GM13977 (cell line): ENCODE results near the gene CCDC33.

Experiments
- DNase-seq: peaks from one replicate; pipeline ENCODE4 v3.0.0; 2012; ENCODE audit warnings: low spot score
- in situ Hi-C: fragments of 300-500 bp; cut with MboI; formaldehyde crosslinking; loops from one replicate; pipeline ENCODE4 v1.12.0; 2022; ENCODE audit warnings: low sequenced_read_pairs, low pct_unique_long_range_greater_than_20kb, mixed read lengths, inconsistent platforms; ENCODE audit not compliant: unreplicated experiment
- TF ChIP-seq, protein P1 (sequence below): IDR thresholded peaks from 2 replicates; pipeline ENCODE4 v1.5.1; 2012; ENCODE audit warnings: mild to moderate bottlenecking, control low read depth; ENCODE audit not compliant: insufficient read depth; ENCODE audit errors: extremely low read depth, missing control alignments

Gene CCDC33

DNA sequence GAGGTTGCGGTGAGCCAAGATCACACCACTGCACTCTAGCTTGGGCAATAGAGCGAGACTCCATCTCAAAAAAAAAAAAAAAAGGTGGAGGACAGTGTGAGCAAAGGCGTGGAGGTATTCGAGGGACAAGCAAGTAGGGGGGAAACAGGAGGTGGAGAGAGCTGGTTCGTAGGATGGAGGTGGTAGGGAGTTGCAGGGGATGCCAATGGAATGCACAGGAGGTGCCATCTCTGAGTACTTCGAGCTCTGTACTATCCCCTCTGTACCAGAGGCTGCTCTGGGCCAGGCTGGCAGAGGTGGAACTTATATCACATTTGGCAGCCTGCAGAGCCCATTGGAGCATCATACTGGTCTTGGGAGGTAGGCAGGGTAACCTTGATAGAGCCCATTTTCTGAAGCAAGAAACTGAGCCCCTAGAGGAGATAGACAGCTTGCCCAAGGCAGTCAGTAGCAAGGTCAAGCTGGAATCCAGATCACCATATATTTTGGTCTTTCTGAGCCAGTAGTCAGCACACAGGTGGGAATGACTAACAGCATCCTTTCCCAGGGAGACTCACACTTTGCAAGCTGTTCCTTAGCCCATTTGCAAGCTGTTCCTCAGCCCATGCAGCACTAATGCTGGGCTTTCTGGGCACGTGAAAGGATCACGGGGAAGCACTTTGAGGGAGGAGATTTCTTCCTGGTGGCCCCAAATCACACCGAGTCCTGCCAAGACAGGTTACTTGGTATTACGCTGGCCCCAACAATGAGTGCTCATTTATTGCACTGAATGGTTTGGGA lies 9.2 kb upstream of the CCDC33 start:
- no peak for DNase-seq
- in situ Hi-C loops, result no loop called here
- TF ChIP-seq, protein P1, sequence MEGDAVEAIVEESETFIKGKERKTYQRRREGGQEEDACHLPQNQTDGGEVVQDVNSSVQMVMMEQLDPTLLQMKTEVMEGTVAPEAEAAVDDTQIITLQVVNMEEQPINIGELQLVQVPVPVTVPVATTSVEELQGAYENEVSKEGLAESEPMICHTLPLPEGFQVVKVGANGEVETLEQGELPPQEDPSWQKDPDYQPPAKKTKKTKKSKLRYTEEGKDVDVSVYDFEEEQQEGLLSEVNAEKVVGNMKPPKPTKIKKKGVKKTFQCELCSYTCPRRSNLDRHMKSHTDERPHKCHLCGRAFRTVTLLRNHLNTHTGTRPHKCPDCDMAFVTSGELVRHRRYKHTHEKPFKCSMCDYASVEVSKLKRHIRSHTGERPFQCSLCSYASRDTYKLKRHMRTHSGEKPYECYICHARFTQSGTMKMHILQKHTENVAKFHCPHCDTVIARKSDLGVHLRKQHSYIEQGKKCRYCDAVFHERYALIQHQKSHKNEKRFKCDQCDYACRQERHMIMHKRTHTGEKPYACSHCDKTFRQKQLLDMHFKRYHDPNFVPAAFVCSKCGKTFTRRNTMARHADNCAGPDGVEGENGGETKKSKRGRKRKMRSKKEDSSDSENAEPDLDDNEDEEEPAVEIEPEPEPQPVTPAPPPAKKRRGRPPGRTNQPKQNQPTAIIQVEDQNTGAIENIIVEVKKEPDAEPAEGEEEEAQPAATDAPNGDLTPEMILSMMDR, result no peak

DNA sequence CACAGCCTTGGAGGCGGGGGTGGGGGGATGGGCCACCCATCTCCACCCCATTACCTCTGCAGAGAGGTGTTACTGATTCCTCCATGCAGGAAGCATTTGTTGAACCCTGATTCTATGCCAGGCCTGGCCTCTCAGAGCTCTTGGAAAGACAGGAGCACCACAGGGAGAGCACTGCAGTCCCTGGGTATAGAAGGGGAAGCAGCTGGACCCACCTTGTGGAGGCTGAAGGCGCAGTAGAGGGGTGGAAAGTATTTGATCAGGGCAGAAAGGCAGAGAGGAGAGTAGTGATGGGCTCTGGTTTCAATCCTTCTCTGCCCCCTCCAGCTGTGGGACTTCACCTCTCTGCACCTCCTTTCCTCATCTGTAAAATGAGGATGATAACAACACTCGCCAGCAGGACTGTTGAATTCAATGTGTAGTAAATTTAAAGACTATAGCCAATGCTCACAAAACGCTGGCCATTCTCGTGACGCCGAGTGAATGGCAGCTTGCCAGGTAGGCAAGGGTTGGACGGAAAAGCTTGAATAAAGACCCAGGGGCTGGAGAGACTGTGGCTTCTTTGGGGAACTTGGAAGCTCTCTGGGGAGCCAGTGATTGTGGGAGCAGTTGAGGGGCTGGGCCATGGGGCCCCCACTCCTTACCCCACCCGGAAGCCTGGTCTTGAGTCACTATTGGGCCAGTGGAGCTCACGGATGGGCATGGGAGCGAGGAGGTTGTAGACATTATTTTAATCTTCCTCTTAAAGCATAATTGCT lies 8.0 kb upstream of the CCDC33 start:
- DNase-seq, result no peak
- in situ Hi-C loops, result no loop called here
- TF ChIP-seq, protein P1, result no peak

DNA sequence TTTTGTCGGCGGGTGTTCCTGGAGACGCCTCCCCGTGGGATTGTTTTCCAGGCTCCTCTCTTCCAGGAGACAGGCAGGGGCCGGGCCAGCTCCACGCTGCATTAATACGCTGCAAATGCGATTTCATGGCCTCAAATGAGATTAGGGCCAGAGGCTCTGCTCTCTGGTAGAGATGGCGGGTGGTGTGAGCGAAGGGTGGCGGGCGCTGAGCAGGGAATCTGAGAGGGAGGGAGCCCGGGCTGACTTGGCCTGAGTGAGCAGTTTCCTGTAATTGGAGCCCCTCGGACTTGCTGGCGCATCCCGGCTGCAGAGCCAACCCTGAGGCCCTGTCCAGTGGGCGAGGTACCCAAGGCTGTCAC lies 7.4 kb upstream of the CCDC33 start:
- in situ Hi-C loops, result no loop called here
- no peak for DNase-seq
- TF ChIP-seq, protein P1, result no peak

DNA sequence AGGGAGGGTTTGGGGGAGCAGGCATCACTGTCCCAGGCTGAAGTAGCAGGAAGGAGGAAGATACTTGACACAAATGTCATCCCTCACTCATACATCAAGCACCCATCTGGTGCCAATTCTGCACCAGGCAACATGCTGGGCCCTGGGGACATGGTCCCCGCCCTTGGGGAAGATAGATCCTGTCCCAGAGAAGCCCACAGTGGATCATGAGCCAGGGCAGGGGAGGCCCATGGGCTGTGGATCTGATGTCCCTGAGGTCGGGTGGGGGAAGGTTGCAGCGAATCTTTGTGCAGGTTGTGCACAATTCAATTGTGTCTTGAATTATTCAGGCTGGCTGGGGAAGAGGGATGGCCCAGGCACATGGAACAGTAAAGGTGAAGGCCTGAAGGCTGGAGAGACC lies 6.4 kb upstream of the CCDC33 start:
- TF ChIP-seq, protein P1, result no peak
- no peak for DNase-seq
- in situ Hi-C loops, result no loop called here

DNA sequence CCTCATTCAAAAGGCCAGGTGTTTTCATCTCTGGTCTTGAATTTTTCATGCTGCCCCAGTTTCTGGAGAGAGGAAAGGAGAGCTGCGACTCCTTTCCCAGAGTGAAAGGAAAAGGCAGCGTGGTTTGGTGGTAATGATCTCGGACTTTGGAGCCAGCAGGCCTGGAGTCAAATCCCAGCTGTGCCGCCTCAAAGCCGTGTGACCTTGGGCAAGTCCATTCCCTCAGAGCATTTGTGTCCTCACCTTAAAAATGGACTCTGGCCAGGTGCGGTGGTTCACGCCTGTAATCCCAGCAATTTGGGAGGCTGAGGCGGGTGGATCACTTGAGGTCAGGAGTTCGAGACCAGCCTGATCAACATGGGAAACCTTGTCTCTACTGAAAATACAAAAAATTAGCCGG lies 4.7 kb upstream of the CCDC33 start:
- TF ChIP-seq, protein P1, result no peak
- DNase-seq, result no peak
- in situ Hi-C loops, result no loop called here

DNA sequence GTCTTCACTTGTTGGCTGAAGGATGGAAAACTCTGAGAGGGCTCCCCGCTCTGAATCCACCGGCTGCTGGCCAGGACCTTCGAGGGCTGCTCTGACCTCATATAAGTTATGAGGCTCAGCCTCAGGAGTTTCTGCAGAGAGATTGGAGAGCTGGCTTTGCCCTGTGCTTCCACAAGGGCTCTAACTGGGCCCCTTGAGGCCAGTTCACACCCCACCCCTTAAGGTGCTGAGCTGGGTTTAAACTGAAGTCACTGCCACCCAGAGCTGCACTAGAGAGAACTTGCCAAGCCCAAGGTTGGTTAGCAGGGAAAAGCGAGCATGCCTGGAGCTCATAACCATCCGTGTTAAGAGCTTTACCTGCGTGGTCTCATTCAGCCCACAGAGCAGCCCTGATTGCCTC lies 2.8 kb upstream of the CCDC33 start:
- TF ChIP-seq, protein P1, result no peak
- in situ Hi-C loops, result no loop called here
- no peak for DNase-seq
